Measurements from ENCODE around the gene FAM78B.

- no peak for TF ChIP-seq CTCF (IDR thresholded peaks at IDR 0.05)
- no peak for TF ChIP-seq ZFX (IDR thresholded peaks at IDR 0.05; ENCODE audit: borderline replicate concordance)
Measured at GRCh38 chr1:166172106-166172505, 5.3 kb upstream of the FAM78B start.

Data from 22Rv1 (cell line).